Cardiac muscle cell (in vitro differentiated cells and primary cell): ENCODE data around the gene OSBPL8. TPM values are rescaled to one million over a fixed set of nuclear protein-coding genes. Genes with fewer than 3 reads are reported as not detected.

Experiments used
- DNase-seq, 2 donors: peaks; one replicate each; pipeline versions ENCODE4 v3.0.0 to v3.0.0-alpha.2; 2010 to 2017; ENCODE audit warnings: low read depth in 1 of 2, low spot score in 1 of 2
- H3K27ac ChIP-seq: fragments of 200-600 bp; sonication (generic); 2 replicates; pipeline ENCODE4 v1.5.1; 2016
- H3K27me3 ChIP-seq: fragments of 200-600 bp; sonication (generic); 2 replicates; pipeline ENCODE4 v1.6.0; 2016; ENCODE audit warnings: control low read depth
- H3K36me3 ChIP-seq: fragments of 200-600 bp; sonication (generic); 2 replicates; pipeline ENCODE4 v1.5.1; 2016; ENCODE audit warnings: control low read depth
- H3K4me1 ChIP-seq: fragments of 200-600 bp; sonication (generic); 2 replicates; pipeline ENCODE4 v1.8.1; 2017; ENCODE audit warnings: low read depth, mild to moderate bottlenecking, mixed run types
- H3K4me3 ChIP-seq: fragments of 200-600 bp; sonication (generic); 2 replicates; pipeline ENCODE4 v1.5.1; 2016; ENCODE audit warnings: mild to moderate bottlenecking
- H3K9me3 ChIP-seq: fragments of 200-600 bp; sonication (generic); 2 replicates; pipeline ENCODE4 v1.5.1; 2017; ENCODE audit warnings: low read depth, mild to moderate bottlenecking, control low read depth
- CTCF ChIP-seq: IDR thresholded peaks from 2 replicates; pipeline ENCODE4 v1.5.1; 2012; ENCODE audit warnings: low read depth, mild to moderate bottlenecking, low read length
- polyA plus RNA-seq: library from polyadenylated mRNA; unstranded; fragments of >200 nt; fragmentation: Nextera tagmentation; extraction: Ambion mirVana; gene quantifications from 2 replicates; pipeline ENCODE4 v1.2.1, GENCODE V29; 2016
- total RNA-seq: library from RNA; depleted of rRNA; stranded (reverse); fragments of >200 nt; gene quantifications from 2 replicates; pipeline ENCODE4 v1.2.3, GENCODE V29; 2016

Gene OSBPL8
- total and polyA plus RNA-seq, 2 experiments from 2014 or later: 25.6 to 143 TPM

- no peak overlapping the region for H3K4me3 ChIP-seq
- no peaks in the 10 kb centered on the region for H3K9me3 ChIP-seq
- H3K27ac ChIP-seq: no peak overlapping the region
- no peaks in the 10 kb centered on the region for H3K4me1 ChIP-seq
- TF ChIP-seq CTCF: no peak
- H3K36me3 ChIP-seq: no peaks in the 10 kb centered on the region
- H3K27me3 ChIP-seq: no peaks in the 10 kb centered on the region
- DNase-seq: no peak
Observed at GRCh38 chr12:76313299-76313698, 246.3 kb downstream of the OSBPL8 start.

- no peaks in the 10 kb centered on the region for H3K4me1 ChIP-seq
- H3K27me3 ChIP-seq: no peaks in the 10 kb centered on the region
- TF ChIP-seq CTCF: no peak
- DNase-seq: peak in 1 of 2 donors; percentile 37
- H3K4me3 ChIP-seq: no peak overlapping the region
- no peak overlapping the region for H3K27ac ChIP-seq
- H3K36me3 ChIP-seq: no peaks in the 10 kb centered on the region
- no peaks in the 10 kb centered on the region for H3K9me3 ChIP-seq
Observed at GRCh38 chr12:76312315-76312714, 247.3 kb downstream of the OSBPL8 start.

GRCh38 chr12:76311796-76312195, 247.8 kb downstream of the OSBPL8 start:
- Histone ChIP-seq H3K27ac (no peak overlapping the region), H3K4me3 (no peak overlapping the region), H3K9me3 (no peaks in the 10 kb centered on the region), H3K4me1 (no peaks in the 10 kb centered on the region), H3K36me3 (no peaks in the 10 kb centered on the region), H3K27me3 (no peaks in the 10 kb centered on the region)
- TF ChIP-seq CTCF: no peak
- peak in 1 of 2 donors; percentile 39 for DNase-seq

- Histone ChIP-seq H3K27ac (no peak overlapping the region), H3K9me3 (no peaks in the 10 kb centered on the region), H3K4me1 (no peaks in the 10 kb centered on the region), H3K36me3 (no peaks in the 10 kb centered on the region), H3K27me3 (no peaks in the 10 kb centered on the region), H3K4me3 (no peak overlapping the region)
- no peak for TF ChIP-seq CTCF
- DNase-seq: peak in 1 of 2 donors; percentile 27
Observed at GRCh38 chr12:76310110-76310509, 249.5 kb downstream of the OSBPL8 start.

- DNase-seq: no peak
- H3K27me3 ChIP-seq: no peaks in the 10 kb centered on the region
- H3K4me1 ChIP-seq: no peaks in the 10 kb centered on the region
- H3K27ac ChIP-seq: no peak overlapping the region
- H3K9me3 ChIP-seq: no peaks in the 10 kb centered on the region
- H3K4me3 ChIP-seq: no peak overlapping the region
- H3K36me3 ChIP-seq: no peaks in the 10 kb centered on the region
- no peak for TF ChIP-seq CTCF
Observed at GRCh38 chr12:76308866-76309265, 250.7 kb downstream of the OSBPL8 start.

GRCh38 chr12:76307083-76307482, 252.5 kb downstream of the OSBPL8 start:
- no peak for DNase-seq
- Histone ChIP-seq H3K9me3 (no peaks in the 10 kb centered on the region), H3K36me3 (no peaks in the 10 kb centered on the region), H3K4me3 (no peak overlapping the region), H3K4me1 (no peaks in the 10 kb centered on the region), H3K27ac (no peak overlapping the region), H3K27me3 (no peaks in the 10 kb centered on the region)
- TF ChIP-seq CTCF: no peak
